ENCODE results near the gene TSEN34.

- TF ChIP-seq CTCF (IDR thresholded peaks at IDR 0.05) (no peak), SIN3A (IDR thresholded peaks at IDR 0.05; ENCODE audit: borderline replicate concordance, low read depth, low read length) (no peak), RCOR1 (IDR thresholded peaks at IDR 0.05; ENCODE audit: low read length) (no peak), REST (IDR thresholded peaks at IDR 0.05; ENCODE audit: low read depth, low read length) (no peak), ZBTB33 (IDR thresholded peaks at IDR 0.05; ENCODE audit: borderline replicate concordance, low read depth) (no peak), RAD21 (IDR thresholded peaks at IDR 0.05; ENCODE audit: low read length) (no peak), EP300 (IDR thresholded peaks at IDR 0.05; ENCODE audit: borderline replicate concordance in 1 of 2, low read depth in 1 of 2, low read length in 1 of 2) (no peak), MEF2A (IDR thresholded peaks at IDR 0.05; ENCODE audit: borderline replicate concordance, low read depth) (no peak), JUND (IDR thresholded peaks at IDR 0.05) (no peak), TCF12 (IDR thresholded peaks at IDR 0.05) (no peak), RFX5 (IDR thresholded peaks at IDR 0.05; ENCODE audit: low read length) (no peak)
- TF ChIP-seq, protein P1, sequence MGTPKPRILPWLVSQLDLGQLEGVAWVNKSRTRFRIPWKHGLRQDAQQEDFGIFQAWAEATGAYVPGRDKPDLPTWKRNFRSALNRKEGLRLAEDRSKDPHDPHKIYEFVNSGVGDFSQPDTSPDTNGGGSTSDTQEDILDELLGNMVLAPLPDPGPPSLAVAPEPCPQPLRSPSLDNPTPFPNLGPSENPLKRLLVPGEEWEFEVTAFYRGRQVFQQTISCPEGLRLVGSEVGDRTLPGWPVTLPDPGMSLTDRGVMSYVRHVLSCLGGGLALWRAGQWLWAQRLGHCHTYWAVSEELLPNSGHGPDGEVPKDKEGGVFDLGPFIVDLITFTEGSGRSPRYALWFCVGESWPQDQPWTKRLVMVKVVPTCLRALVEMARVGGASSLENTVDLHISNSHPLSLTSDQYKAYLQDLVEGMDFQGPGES (IDR thresholded peaks at IDR 0.05; ENCODE audit: low read depth, low read length) = no peak
- TF ChIP-seq, protein P2, sequence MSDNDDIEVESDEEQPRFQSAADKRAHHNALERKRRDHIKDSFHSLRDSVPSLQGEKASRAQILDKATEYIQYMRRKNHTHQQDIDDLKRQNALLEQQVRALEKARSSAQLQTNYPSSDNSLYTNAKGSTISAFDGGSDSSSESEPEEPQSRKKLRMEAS (IDR thresholded peaks at IDR 0.05; ENCODE audit: low read depth) = no peak
Measured at GRCh38 chr19:54199401-54199800, 8.3 kb downstream of the TSEN34 start.
